Right lobe of liver (tissue), 6 donors: ENCODE measurements around the gene ANAPC13. TPM values are rescaled to one million over a fixed set of nuclear protein-coding genes. Genes with fewer than 3 reads are reported as not detected.

Experiments
- ATAC-seq, 4 donors: fragments of 200-7000 bp; cut with Tn5 transposase; one replicate each; pipeline ENCODE4 v1.9.1; 2020; ENCODE audit warnings: mild to moderate bottlenecking in 4 of 4, moderate library complexity in 4 of 4
- DNase-seq, 3 donors: peaks; one replicate each; pipeline ENCODE4 v3.0.0-alpha.2; 2020
- H3K27ac ChIP-seq, 3 donors: fragments of 200-600 bp; one replicate each; pipeline ENCODE4 v1.8.0; 2022
- H3K27me3 ChIP-seq, 2 donors: fragments of 200-600 bp; one replicate each; pipeline ENCODE4 v1.8.0; 2022
- H3K36me3 ChIP-seq, 4 donors: fragments of 200-600 bp; sonication (generic) in 1 of 4; one replicate each; pipeline versions ENCODE4 v1.5.1 to v1.8.0; 2017 to 2022; ENCODE audit warnings: control low read depth in 1 of 4
- H3K4me1 ChIP-seq, 4 donors: fragments of 200-600 bp; sonication (generic) in 1 of 4; one replicate each; pipeline versions ENCODE4 v1.5.1 to v1.8.0; 2017 to 2022; ENCODE audit warnings: control low read depth in 1 of 4
- H3K4me3 ChIP-seq, 3 donors: fragments of 200-600 bp; one replicate each; pipeline ENCODE4 v1.8.0; 2022
- H3K9me3 ChIP-seq, 4 donors: fragments of 200-600 bp; sonication (generic) in 1 of 4; one replicate each; pipeline versions ENCODE4 v1.5.1 to v1.8.0; 2017 to 2022; ENCODE audit warnings: control low read depth in 1 of 4
- POLR2A ChIP-seq: fragments of 450-650 bp; IDR thresholded peaks from one replicate; pipeline ENCODE4 v1.6.1; 2017; ENCODE audit warnings: antibody characterized with exemption, mild to moderate bottlenecking
- WGBS: methylation state at CpG from one replicate; pipeline ENCODE4 v1.1.6; 2018; ENCODE audit warnings: low coverage, low lambda C conversion rate; ENCODE audit not compliant: insufficient coverage; ENCODE audit errors: missing lambda C conversion rate; 5-methylcytosine and 5-hydroxymethylcytosine counted together
- intact Hi-C, 2 donors: fragments of 100-400 bp; cut with DNase I; formaldehyde crosslinking; loops; one replicate each; pipeline versions ENCODE4 v1.11.2 to v1.14.1; 2022
- total RNA-seq, 6 experiments: library from RNA; depleted of rRNA in 2 of 6; stranded (reverse); fragments of >200 nt in 2 of 6; fragmentation: NEBNext Ultra II Directional in 3 of 6; extraction: Animal tissue kit (Norgen Biotek cat#: 25700) in 3 of 6; gene quantifications; one replicate each; pipeline versions ENCODE4 v1.1.0 to v1.2.4, GENCODE V29; 2016 to 2023
- TF ChIP-seq, protein P1 (sequence below), 4 donors: fragments of 200-600 bp in 3 of 4; fragments of 450-650 bp in 1 of 4; IDR thresholded peaks; one replicate each; pipeline versions ENCODE4 v1.5.1 to v1.8.0; 2016 to 2022; ENCODE audit warnings: antibody characterized with exemption in 4 of 4, mild to moderate bottlenecking in 2 of 4
- donor health status: DM: no; HTN: yes; CAD: no.
- donor health status: DM: no; HTN: no; CAD: no.
- donor health status: DM: no; HTN: no; CAD: no.
- donor health status: DM: no; HTN: yes; CAD: no.
- donor health status: DM: no; HTN: yes; CAD: no.

The ANAPC13 gene
- total RNA-seq, 6 experiments from 2014 or later = 23.1 to 46.6 (median 31.7) TPM

GRCh38 chr3:134445095-134445494 lies 40.7 kb downstream of the ANAPC13 start:
- no peaks in the 10 kb centered on the region for H3K36me3 ChIP-seq
- intact Hi-C loops = no loop called here
- no peak for ATAC-seq
- no peak overlapping the region for H3K4me3 ChIP-seq
- no peaks in the 10 kb centered on the region for H3K27me3 ChIP-seq
- H3K27ac ChIP-seq = no peak overlapping the region
- DNase-seq = no peak
- 82% methylated on average over 1 of the region's 1 CpG for WGBS
- no peaks in the 10 kb centered on the region for H3K9me3 ChIP-seq
- TF ChIP-seq, protein P1, sequence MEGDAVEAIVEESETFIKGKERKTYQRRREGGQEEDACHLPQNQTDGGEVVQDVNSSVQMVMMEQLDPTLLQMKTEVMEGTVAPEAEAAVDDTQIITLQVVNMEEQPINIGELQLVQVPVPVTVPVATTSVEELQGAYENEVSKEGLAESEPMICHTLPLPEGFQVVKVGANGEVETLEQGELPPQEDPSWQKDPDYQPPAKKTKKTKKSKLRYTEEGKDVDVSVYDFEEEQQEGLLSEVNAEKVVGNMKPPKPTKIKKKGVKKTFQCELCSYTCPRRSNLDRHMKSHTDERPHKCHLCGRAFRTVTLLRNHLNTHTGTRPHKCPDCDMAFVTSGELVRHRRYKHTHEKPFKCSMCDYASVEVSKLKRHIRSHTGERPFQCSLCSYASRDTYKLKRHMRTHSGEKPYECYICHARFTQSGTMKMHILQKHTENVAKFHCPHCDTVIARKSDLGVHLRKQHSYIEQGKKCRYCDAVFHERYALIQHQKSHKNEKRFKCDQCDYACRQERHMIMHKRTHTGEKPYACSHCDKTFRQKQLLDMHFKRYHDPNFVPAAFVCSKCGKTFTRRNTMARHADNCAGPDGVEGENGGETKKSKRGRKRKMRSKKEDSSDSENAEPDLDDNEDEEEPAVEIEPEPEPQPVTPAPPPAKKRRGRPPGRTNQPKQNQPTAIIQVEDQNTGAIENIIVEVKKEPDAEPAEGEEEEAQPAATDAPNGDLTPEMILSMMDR (IDR thresholded peaks at IDR 0.05) = no peak
- no peak for TF ChIP-seq POLR2A
- H3K4me1 ChIP-seq = peaks cover 0 to 10% (median 4%) of the 10 kb centered on the region in 4 donors

DNA sequence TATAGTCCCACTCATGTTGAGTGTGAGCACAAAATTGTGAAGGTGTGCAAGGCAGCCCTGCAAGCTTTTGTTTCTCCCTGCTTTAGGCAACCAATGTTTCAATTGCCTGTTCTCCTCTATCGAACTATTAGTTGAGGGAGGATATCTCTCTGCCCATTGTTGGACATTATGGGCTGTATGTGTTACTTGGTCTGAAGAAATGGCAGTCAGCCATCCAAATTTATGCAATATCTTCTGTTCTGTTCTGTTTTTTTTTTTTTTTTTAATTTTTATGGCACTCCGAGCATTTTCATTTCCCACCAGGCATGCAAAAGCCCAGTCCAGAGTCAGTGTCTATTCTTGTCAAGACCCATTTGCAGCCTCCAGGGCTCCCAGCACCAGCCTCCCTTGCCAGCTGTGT lies 44.0 kb downstream of the ANAPC13 start:
- Histone ChIP-seq H3K9me3 (no peaks in the 10 kb centered on the region), H3K27me3 (no peaks in the 10 kb centered on the region), H3K4me3 (no peak overlapping the region), H3K4me1 (peaks cover 0 to 10% (median 4%) of the 10 kb centered on the region in 4 donors), H3K27ac (no peak overlapping the region), H3K36me3 (no peaks in the 10 kb centered on the region)
- ATAC-seq (no peak), DNase-seq (no peak)
- TF ChIP-seq, protein P1 (IDR thresholded peaks at IDR 0.05) = no peak
- TF ChIP-seq POLR2A = no peak
- intact Hi-C loops = no loop called here
- 88% methylated on average over 2 of the region's 2 CpGs for WGBS

GRCh38 chr3:134441321-134441720 lies 44.5 kb downstream of the ANAPC13 start:
- DNase-seq = no peak
- H3K4me1 ChIP-seq = peaks cover 0 to 10% (median 4%) of the 10 kb centered on the region in 4 donors
- 89% methylated on average over 1 of the region's 1 CpG for WGBS
- H3K27ac ChIP-seq = no peak overlapping the region
- no peak for ATAC-seq
- no peaks in the 10 kb centered on the region for H3K27me3 ChIP-seq
- H3K36me3 ChIP-seq = no peaks in the 10 kb centered on the region
- no peak overlapping the region for H3K4me3 ChIP-seq
- no peaks in the 10 kb centered on the region for H3K9me3 ChIP-seq
- TF ChIP-seq, protein P1 (IDR thresholded peaks at IDR 0.05) = no peak
- TF ChIP-seq POLR2A = no peak
- intact Hi-C loops = no loop called here

- Histone ChIP-seq H3K9me3 (no peaks in the 10 kb centered on the region), H3K4me3 (no peak overlapping the region), H3K27me3 (no peaks in the 10 kb centered on the region), H3K36me3 (no peaks in the 10 kb centered on the region), H3K27ac (no peak overlapping the region), H3K4me1 (no peaks in the 10 kb centered on the region)
- intact Hi-C loops = no loop called here
- TF ChIP-seq, protein P1 (IDR thresholded peaks at IDR 0.05) = no peak
- no peak for TF ChIP-seq POLR2A
- ATAC-seq = no peak
- DNase-seq = no peak
- 64% methylated on average over 3 of the region's 3 CpGs for WGBS
Observed at GRCh38 chr3:134437211-134437752, 48.5 kb downstream of the ANAPC13 start.

DNA sequence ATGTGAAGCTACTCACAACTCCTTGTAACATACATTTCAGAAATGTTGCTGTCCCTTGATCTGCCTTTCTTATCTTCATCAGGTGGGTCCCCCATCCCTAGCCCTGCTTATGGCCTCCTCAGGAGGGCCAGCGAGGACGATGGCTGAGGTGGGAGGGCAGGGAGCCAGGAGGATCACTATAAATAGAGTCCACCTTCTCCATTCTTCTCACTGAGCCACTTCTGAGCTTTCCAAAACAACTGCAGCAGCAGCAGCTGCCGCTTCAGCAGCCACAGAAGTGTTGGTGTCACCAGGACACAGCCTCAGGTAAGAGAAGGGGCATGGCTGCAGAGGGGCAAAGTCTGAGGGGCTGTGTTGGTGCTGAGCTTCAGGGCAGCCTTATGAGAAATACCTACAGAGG lies 53.5 kb downstream of the ANAPC13 start:
- no peak for TF ChIP-seq POLR2A
- TF ChIP-seq, protein P1 (IDR thresholded peaks at IDR 0.05) = no peak
- no peaks in the 10 kb centered on the region for H3K4me1 ChIP-seq
- intact Hi-C loops = no loop called here
- DNase-seq (no peak), ATAC-seq (no peak)
- no peak overlapping the region for H3K4me3 ChIP-seq
- 90% methylated on average over 3 of the region's 3 CpGs for WGBS
- no peaks in the 10 kb centered on the region for H3K36me3 ChIP-seq
- no peaks in the 10 kb centered on the region for H3K9me3 ChIP-seq
- H3K27me3 ChIP-seq = no peaks in the 10 kb centered on the region
- H3K27ac ChIP-seq = no peak overlapping the region
